ENCODE data around the gene PCMTD2. TPM values are rescaled to one million over a fixed set of nuclear protein-coding genes. Genes with fewer than 3 reads are reported as not detected.

Gene PCMTD2
- total RNA-seq, 1 experiment from 2014 or later = 45.7 TPM

- ATAC-seq = no peak
- no TSS peak for BruUV-seq (replicated peaks)
Observed at GRCh38 chr20:64214113-64214512, 41.4 kb upstream of the PCMTD2 start.

DNA sequence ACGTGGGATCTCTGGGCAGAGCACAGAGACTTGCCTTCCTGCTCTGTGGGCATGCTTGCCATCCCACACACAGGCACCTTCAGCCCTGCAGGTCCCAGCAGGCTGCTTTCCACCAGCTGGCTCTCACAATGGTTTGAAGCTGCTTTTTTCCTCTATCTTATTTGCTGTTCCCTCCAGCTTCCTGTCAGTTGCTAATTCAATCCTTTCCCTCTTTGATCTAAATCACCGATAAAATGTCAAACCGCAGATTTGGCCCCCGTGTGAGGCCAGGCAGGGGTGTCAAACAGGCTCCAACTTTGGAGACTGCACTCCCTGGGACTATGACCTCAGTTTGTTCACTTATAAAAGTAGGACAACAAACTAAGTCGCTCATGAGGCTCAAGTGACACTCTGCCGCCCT, 40.6 kb upstream of the PCMTD2 start:
- POLR2A ChIA-PET (ENCODE audit: unreplicated experiment) = no interaction called here
- H3K9me3 ChIP-seq (ENCODE audit: low read length) = no peaks in the 10 kb centered on the region
- no peak overlapping the region for H3K4me3 ChIP-seq (ENCODE audit: low read length)
- H4K20me1 ChIP-seq (ENCODE audit: low read length) = no peaks in the 10 kb centered on the region
- peaks cover 41% of the 10 kb centered on the region for H3K27me3 ChIP-seq (ENCODE audit: low read length)
- no peaks in the 10 kb centered on the region for H3F3A ChIP-seq (ENCODE audit: low read length, unreplicated experiment)
- no peak for DNase-seq
- no peaks in the 10 kb centered on the region for H3K36me3 ChIP-seq (ENCODE audit: low read depth, low read length)
- TF ChIP-seq EZH2phosphoT487 (IDR thresholded peaks at IDR 0.05; ENCODE audit: borderline replicate concordance, low read length) (no peak), EZH2 (IDR thresholded peaks at IDR 0.05; ENCODE audit: low read length, unreplicated experiment) (no peak), CTCF (conservative IDR thresholded peaks at IDR 0.05; ENCODE audit: low read depth, low read length) (no peak)
- CTCF ChIA-PET = no interaction called here
- no peak for ATAC-seq
- no TSS peak for BruUV-seq (replicated peaks)
- no peak overlapping the region for H3K4me2 ChIP-seq (ENCODE audit: low read length)
- no peaks in the 10 kb centered on the region for H3K9me2 ChIP-seq (replicated peaks; ENCODE audit: low read length)
- no peak overlapping the region for H3K27ac ChIP-seq (ENCODE audit: low read length)
- no peaks in the 10 kb centered on the region for H3K79me2 ChIP-seq (ENCODE audit: low read length)
- no peak overlapping the region for H3K9ac ChIP-seq (ENCODE audit: low read length)
- intact Hi-C loops (cut with micrococcal nuclease) = no loop called here
- no peak overlapping the region for H2AFZ ChIP-seq (ENCODE audit: low read length)
- no peaks in the 10 kb centered on the region for H3K4me1 ChIP-seq (ENCODE audit: insufficient read depth, low read length)

More at GRCh38 chr20:64214113-64214512, 41.4 kb upstream of the PCMTD2 start:
- no peaks in the 10 kb centered on the region for H3K36me3 ChIP-seq (ENCODE audit: low read depth, low read length)
- H3K4me1 ChIP-seq (ENCODE audit: insufficient read depth, low read length) = no peaks in the 10 kb centered on the region
- H3K4me2 ChIP-seq (ENCODE audit: low read length) = no peak overlapping the region
- no peaks in the 10 kb centered on the region for H3K9me3 ChIP-seq (ENCODE audit: low read length)
- no peaks in the 10 kb centered on the region for H3K9me2 ChIP-seq (replicated peaks; ENCODE audit: low read length)
- H3K79me2 ChIP-seq (ENCODE audit: low read length) = no peaks in the 10 kb centered on the region
- H3K27ac ChIP-seq (ENCODE audit: low read length) = no peak overlapping the region
- TF ChIP-seq EZH2 (IDR thresholded peaks at IDR 0.05; ENCODE audit: low read length, unreplicated experiment) (no peak), CTCF (conservative IDR thresholded peaks at IDR 0.05; ENCODE audit: low read depth, low read length) (no peak), EZH2phosphoT487 (IDR thresholded peaks at IDR 0.05; ENCODE audit: borderline replicate concordance, low read length) (no peak)
- CTCF ChIA-PET = no interaction called here
- H3F3A ChIP-seq (ENCODE audit: low read length, unreplicated experiment) = no peaks in the 10 kb centered on the region
- no peak overlapping the region for H3K4me3 ChIP-seq (ENCODE audit: low read length)
- DNase-seq = no peak
- H4K20me1 ChIP-seq (ENCODE audit: low read length) = no peaks in the 10 kb centered on the region
- H3K9ac ChIP-seq (ENCODE audit: low read length) = no peak overlapping the region
- peaks cover 41% of the 10 kb centered on the region for H3K27me3 ChIP-seq (ENCODE audit: low read length)
- POLR2A ChIA-PET (ENCODE audit: unreplicated experiment) = no interaction called here
- intact Hi-C loops (cut with micrococcal nuclease) = no loop called here
- H2AFZ ChIP-seq (ENCODE audit: low read length) = no peak overlapping the region

DNA sequence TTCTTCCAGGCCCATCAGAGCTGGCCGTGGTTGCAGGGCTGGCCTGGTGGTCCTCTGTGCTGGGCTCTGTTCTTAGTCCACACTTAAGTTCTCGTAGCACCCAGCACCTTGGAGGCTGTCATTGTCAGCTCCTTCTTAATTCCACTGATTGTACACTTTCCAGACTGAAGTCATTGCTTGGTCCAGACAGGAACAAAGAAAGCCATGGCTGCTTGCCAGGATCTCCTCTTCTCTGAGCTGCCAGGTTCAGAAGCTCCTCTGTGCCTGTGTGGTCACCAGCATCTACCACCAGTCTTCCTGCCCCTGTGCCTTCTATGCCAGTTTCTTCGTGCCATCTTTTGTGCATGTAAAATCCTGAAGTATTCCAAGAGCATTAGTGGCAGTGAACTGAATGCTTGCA, 39.5 kb upstream of the PCMTD2 start:
- H3K9me3 ChIP-seq (ENCODE audit: low read length) = no peaks in the 10 kb centered on the region
- no peak for DNase-seq
- no peak overlapping the region for H3K27ac ChIP-seq (ENCODE audit: low read length)
- intact Hi-C loops (cut with micrococcal nuclease) = no loop called here
- ChIA-PET POLR2A (ENCODE audit: unreplicated experiment) (no interaction called here), CTCF (no interaction called here)
- no peaks in the 10 kb centered on the region for H3F3A ChIP-seq (ENCODE audit: low read length, unreplicated experiment)
- H3K4me3 ChIP-seq (ENCODE audit: low read length) = no peak overlapping the region
- no peak overlapping the region for H3K4me2 ChIP-seq (ENCODE audit: low read length)
- H3K27me3 ChIP-seq (ENCODE audit: low read length) = peaks cover 37% of the 10 kb centered on the region
- no peaks in the 10 kb centered on the region for H3K36me3 ChIP-seq (ENCODE audit: low read depth, low read length)
- H3K79me2 ChIP-seq (ENCODE audit: low read length) = no peaks in the 10 kb centered on the region
- no peak overlapping the region for H3K9ac ChIP-seq (ENCODE audit: low read length)
- BruUV-seq (replicated peaks) = no TSS peak
- TF ChIP-seq EZH2phosphoT487 (IDR thresholded peaks at IDR 0.05; ENCODE audit: borderline replicate concordance, low read length) (no peak), CTCF (conservative IDR thresholded peaks at IDR 0.05; ENCODE audit: low read depth, low read length) (no peak), EZH2 (IDR thresholded peaks at IDR 0.05; ENCODE audit: low read length, unreplicated experiment) (no peak)
- H2AFZ ChIP-seq (ENCODE audit: low read length) = no peak overlapping the region
- no peaks in the 10 kb centered on the region for H3K9me2 ChIP-seq (replicated peaks; ENCODE audit: low read length)
- H3K4me1 ChIP-seq (ENCODE audit: insufficient read depth, low read length) = no peaks in the 10 kb centered on the region
- H4K20me1 ChIP-seq (ENCODE audit: low read length) = no peaks in the 10 kb centered on the region
- no peak for ATAC-seq
